GM18508 (cell line): ENCODE results near the gene TREH.

ENCODE experiments used
- ATAC-seq: cut with Tn5 transposase; IDR thresholded peaks from one replicate; pipeline ENCODE4 v1.9.1; 2021; ENCODE audit warnings: moderate number of reproducible peaks; ENCODE audit not compliant: insufficient read depth, unreplicated experiment

Gene TREH

GRCh38 chr11:118632577-118633318, 46.7 kb downstream of the TREH start:
- no peak for ATAC-seq

- no peak for ATAC-seq
Observed at GRCh38 chr11:118631142-118631909, 48.1 kb downstream of the TREH start.

- no peak for ATAC-seq
Observed at GRCh38 chr11:118629761-118630661, 49.4 kb downstream of the TREH start.

GRCh38 chr11:118628861-118629549, 50.4 kb downstream of the TREH start:
- no peak for ATAC-seq

- ATAC-seq = no peak
Observed at GRCh38 chr11:118628432-118628831, 51.0 kb downstream of the TREH start.

- no peak for ATAC-seq
Observed at GRCh38 chr11:118628031-118628430, 51.4 kb downstream of the TREH start.

- ATAC-seq = no peak
Observed at GRCh38 chr11:118627566-118627965, 51.9 kb downstream of the TREH start.

GRCh38 chr11:118625976-118626375, 53.5 kb downstream of the TREH start:
- no peak for ATAC-seq

- no peak for ATAC-seq
Observed at GRCh38 chr11:118625036-118625690, 54.3 kb downstream of the TREH start.

GRCh38 chr11:118623269-118623655, 56.2 kb downstream of the TREH start:
- no peak for ATAC-seq

GRCh38 chr11:118622376-118623268, 56.8 kb downstream of the TREH start:
- ATAC-seq = no peak

- ATAC-seq = no peak
Observed at GRCh38 chr11:118621784-118622375, 57.6 kb downstream of the TREH start.

GRCh38 chr11:118621071-118621783, 58.2 kb downstream of the TREH start:
- ATAC-seq = no peak

- no peak for ATAC-seq
Observed at GRCh38 chr11:118620529-118621070, 58.9 kb downstream of the TREH start.

GRCh38 chr11:118619444-118620197, 59.8 kb downstream of the TREH start:
- ATAC-seq = no peak

GRCh38 chr11:118618991-118619375, 60.5 kb downstream of the TREH start:
- ATAC-seq = no peak
